Caco-2 (cell line): ENCODE data around the gene ROBO1. TPM values are rescaled to one million over a fixed set of nuclear protein-coding genes. Genes with fewer than 3 reads are reported as not detected.

Source experiments
- BruUV-seq: library from RNA; stranded (reverse); fragments of 400-500 nt; replicated peaks from 2 replicates; lab custom pipeline; 2021; lab: Mats Ljungman, UMichigan
- CTCF ChIA-PET: fragments of 300-600 bp; sonication (Branson Sonifier 250); formaldehyde crosslinking; loops from one replicate; lab custom pipeline; 2022; ENCODE audit warnings: antibody characterized with exemption; lab: Charles Lee
- POLR2A ChIA-PET: fragments of 300-600 bp; sonication (Branson Sonifier 250); formaldehyde crosslinking; loops from one replicate; lab custom pipeline; 2022; ENCODE audit warnings: antibody characterized with exemption; lab: Charles Lee
- DNase-seq, 2 experiments: peaks; one replicate each; pipeline versions ENCODE4 v3.0.0 to v3.0.0-alpha.2; 2020 to 2022
- H3K27me3 ChIP-seq: replicated peaks from 2 replicates; pipeline ENCODE4 v1.6.0; 2011; ENCODE audit warnings: low read length; ENCODE audit not compliant: control insufficient read depth, insufficient read depth
- H3K36me3 ChIP-seq: 2 replicates; pipeline ENCODE4 v1.5.1; 2011; ENCODE audit warnings: low read length; ENCODE audit not compliant: control insufficient read depth, insufficient read depth
- H3K4me1 ChIP-seq: fragments of 250-450 bp; sonication (Bioruptor Pico); 2 replicates; pipeline ENCODE4 v1.5.1; 2020; ENCODE audit warnings: mild to moderate bottlenecking
- H3K4me3 ChIP-seq: 2 replicates; pipeline ENCODE4 v1.5.1; 2011; ENCODE audit warnings: low read depth, mild to moderate bottlenecking, control low read depth, low read length
- H3K9me3 ChIP-seq: fragments of 250-450 bp; sonication (Bioruptor Pico); 2 replicates; pipeline ENCODE4 v1.5.1; 2020; ENCODE audit warnings: mild to moderate bottlenecking, moderate library complexity
- H3K27ac Mint-ChIP-seq: one replicate; pipeline ENCODE4 v1.8.0; 2022; ENCODE audit warnings: mixed read lengths; ENCODE audit not compliant: unreplicated experiment
- H3K27me3 Mint-ChIP-seq: one replicate; pipeline ENCODE4 v1.8.0; 2022; ENCODE audit warnings: mixed read lengths; ENCODE audit not compliant: insufficient read depth, unreplicated experiment
- H3K36me3 Mint-ChIP-seq: one replicate; pipeline ENCODE4 v1.8.0; 2022; ENCODE audit warnings: mild to moderate bottlenecking, mixed read lengths; ENCODE audit not compliant: insufficient read depth, unreplicated experiment
- H3K4me1 Mint-ChIP-seq: one replicate; pipeline ENCODE4 v1.8.0; 2022; ENCODE audit warnings: low read depth, mixed read lengths; ENCODE audit not compliant: unreplicated experiment
- H3K4me3 Mint-ChIP-seq: one replicate; pipeline ENCODE4 v1.8.0; 2022; ENCODE audit warnings: mild to moderate bottlenecking, moderate library complexity, mixed read lengths; ENCODE audit not compliant: unreplicated experiment
- H3K9me3 Mint-ChIP-seq: one replicate; pipeline ENCODE4 v1.8.0; 2022; ENCODE audit warnings: mixed read lengths; ENCODE audit not compliant: unreplicated experiment
- intact Hi-C: fragments of 100-400 bp; cut with micrococcal nuclease; formaldehyde crosslinking; loops from one replicate; pipeline ENCODE4 v1.10.0; 2022; ENCODE audit not compliant: unreplicated experiment
- total RNA-seq: library from RNA; stranded (reverse); gene quantifications from 2 replicates; pipeline ENCODE4 v1.2.3, GENCODE V29; 2022
- TF ChIP-seq, protein P1 (sequence below), 2 experiments: fragments of 200-600 bp in 1 of 2; IDR thresholded peaks; 1 replicate in 1 of 2; 2 replicates in 1 of 2; pipeline versions ENCODE4 v1.5.1 to v1.8.0; 2011 to 2022; ENCODE audit warnings: antibody characterized with exemption in 1 of 2, control low read depth in 1 of 2, inconsistent platforms in 1 of 2, low read depth in 1 of 2, low read length in 1 of 2, mild to moderate bottlenecking in 1 of 2, moderate library complexity in 1 of 2; ENCODE audit not compliant: insufficient read depth in 1 of 2, severe bottlenecking in 1 of 2, unreplicated experiment in 1 of 2

The ROBO1 gene
- total RNA-seq, 1 experiment from 2014 or later, result 1.8 TPM

DNA sequence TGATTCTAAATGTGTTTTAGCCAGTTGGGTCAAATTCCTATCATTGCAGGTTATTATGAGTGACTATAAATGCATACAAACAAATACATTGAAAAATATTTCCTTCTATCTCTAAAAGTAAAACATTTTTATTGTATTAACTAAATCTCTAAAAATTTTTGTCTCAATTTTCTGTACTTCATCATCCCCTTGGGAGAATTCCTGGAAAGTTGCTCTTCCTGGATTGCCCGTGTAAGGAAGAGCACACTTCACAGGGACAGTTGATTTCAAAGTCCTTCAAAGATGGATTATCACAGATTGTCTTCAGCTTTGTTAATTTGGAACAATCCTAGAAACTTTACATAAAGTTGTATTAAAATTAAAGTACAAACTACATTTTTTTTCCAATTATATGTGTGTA lies 595.6 kb downstream of the ROBO1 start:
- ChIA-PET POLR2A (no interaction called here), CTCF (no interaction called here)
- no peak for DNase-seq
- H3K36me3 Mint-ChIP-seq, result no peaks in the 10 kb centered on the region
- Histone ChIP-seq H3K4me3 (no peak overlapping the region), H3K27me3 (no peaks in the 10 kb centered on the region), H3K4me1 (no peaks in the 10 kb centered on the region), H3K9me3 (no peaks in the 10 kb centered on the region), H3K36me3 (no peaks in the 10 kb centered on the region)
- no peak overlapping the region for H3K27ac Mint-ChIP-seq
- H3K4me1 Mint-ChIP-seq, result no peaks in the 10 kb centered on the region
- BruUV-seq, result no TSS peak
- H3K4me3 Mint-ChIP-seq, result no peak overlapping the region
- no peaks in the 10 kb centered on the region for H3K27me3 Mint-ChIP-seq
- no peaks in the 10 kb centered on the region for H3K9me3 Mint-ChIP-seq
- TF ChIP-seq, protein P1, sequence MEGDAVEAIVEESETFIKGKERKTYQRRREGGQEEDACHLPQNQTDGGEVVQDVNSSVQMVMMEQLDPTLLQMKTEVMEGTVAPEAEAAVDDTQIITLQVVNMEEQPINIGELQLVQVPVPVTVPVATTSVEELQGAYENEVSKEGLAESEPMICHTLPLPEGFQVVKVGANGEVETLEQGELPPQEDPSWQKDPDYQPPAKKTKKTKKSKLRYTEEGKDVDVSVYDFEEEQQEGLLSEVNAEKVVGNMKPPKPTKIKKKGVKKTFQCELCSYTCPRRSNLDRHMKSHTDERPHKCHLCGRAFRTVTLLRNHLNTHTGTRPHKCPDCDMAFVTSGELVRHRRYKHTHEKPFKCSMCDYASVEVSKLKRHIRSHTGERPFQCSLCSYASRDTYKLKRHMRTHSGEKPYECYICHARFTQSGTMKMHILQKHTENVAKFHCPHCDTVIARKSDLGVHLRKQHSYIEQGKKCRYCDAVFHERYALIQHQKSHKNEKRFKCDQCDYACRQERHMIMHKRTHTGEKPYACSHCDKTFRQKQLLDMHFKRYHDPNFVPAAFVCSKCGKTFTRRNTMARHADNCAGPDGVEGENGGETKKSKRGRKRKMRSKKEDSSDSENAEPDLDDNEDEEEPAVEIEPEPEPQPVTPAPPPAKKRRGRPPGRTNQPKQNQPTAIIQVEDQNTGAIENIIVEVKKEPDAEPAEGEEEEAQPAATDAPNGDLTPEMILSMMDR (IDR thresholded peaks at IDR 0.05; ENCODE audit: insufficient read depth in 1 of 2, low read depth in 1 of 2, low read length in 1 of 2, severe bottlenecking in 1 of 2, unreplicated experiment in 1 of 2), result no peak
- intact Hi-C loops, result no loop called here

DNA sequence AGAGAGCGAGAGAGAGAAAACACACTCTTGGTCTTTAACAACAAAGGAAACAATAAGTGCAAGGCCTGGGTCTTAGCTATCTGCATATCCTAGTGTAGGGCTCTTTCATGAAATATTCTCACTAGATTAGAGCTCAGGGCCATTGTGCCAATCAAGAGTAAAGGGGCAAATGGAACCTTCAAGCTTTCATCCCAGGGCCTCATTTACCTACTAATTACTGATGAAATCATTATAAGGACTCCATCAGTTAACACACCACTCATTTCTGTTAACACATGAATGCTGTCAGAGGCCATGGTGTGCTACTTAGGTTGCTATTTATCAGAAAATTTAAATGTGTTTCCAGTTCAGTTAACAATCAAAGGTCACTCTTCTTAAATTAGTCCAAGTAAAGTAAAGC lies 597.8 kb downstream of the ROBO1 start:
- Histone ChIP-seq H3K27me3 (no peaks in the 10 kb centered on the region), H3K4me1 (no peaks in the 10 kb centered on the region), H3K36me3 (no peaks in the 10 kb centered on the region), H3K9me3 (no peaks in the 10 kb centered on the region), H3K4me3 (no peak overlapping the region)
- no peaks in the 10 kb centered on the region for H3K27me3 Mint-ChIP-seq
- H3K4me1 Mint-ChIP-seq, result no peaks in the 10 kb centered on the region
- BruUV-seq, result no TSS peak
- no peak overlapping the region for H3K27ac Mint-ChIP-seq
- no peaks in the 10 kb centered on the region for H3K9me3 Mint-ChIP-seq
- intact Hi-C loops, result no loop called here
- H3K36me3 Mint-ChIP-seq, result no peaks in the 10 kb centered on the region
- no peak overlapping the region for H3K4me3 Mint-ChIP-seq
- ChIA-PET CTCF (no interaction called here), POLR2A (no interaction called here)
- no peak for DNase-seq
- TF ChIP-seq, protein P1 (IDR thresholded peaks at IDR 0.05; ENCODE audit: insufficient read depth in 1 of 2, low read depth in 1 of 2, low read length in 1 of 2, severe bottlenecking in 1 of 2, unreplicated experiment in 1 of 2), result no peak

DNA sequence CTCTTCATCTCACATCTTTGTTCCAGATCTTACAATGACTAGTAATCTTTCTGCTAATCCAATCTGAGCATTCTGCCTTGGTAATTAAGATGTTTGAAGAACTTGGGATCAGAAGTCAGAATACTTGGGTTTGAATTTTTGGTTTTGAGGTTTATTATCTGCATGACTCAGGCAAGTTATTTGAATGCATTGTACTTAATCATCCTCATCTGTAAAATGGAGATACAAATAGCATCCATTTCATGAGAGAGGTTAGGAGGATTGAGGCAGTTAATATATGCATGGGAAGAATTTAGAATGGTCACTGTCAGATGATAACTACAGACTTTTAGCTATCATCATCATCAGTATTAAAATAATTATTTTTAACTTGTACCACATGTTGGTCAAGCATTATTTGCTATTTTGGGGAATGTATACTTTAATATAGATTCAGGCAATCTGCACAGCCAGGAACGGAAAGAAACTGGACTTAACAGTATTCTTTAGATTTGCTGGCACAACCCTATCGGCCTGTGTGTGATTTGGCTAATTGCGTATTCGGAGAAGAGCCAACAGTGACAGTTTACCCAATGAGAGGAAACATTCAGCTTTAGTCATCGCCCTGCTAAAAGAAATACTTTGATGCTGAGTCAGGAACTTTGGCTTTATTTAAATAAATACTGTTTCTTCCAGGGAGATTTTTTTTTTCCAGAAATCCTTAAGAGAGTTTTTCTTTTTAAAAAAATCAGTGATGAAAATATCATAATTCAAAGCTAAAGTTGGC lies 600.0 kb downstream of the ROBO1 start:
- H3K4me1 ChIP-seq, result no peaks in the 10 kb centered on the region
- no peaks in the 10 kb centered on the region for H3K36me3 Mint-ChIP-seq
- peaks cover 2% of the 10 kb centered on the region for H3K27me3 Mint-ChIP-seq
- no peak overlapping the region for H3K4me3 ChIP-seq
- no peaks in the 10 kb centered on the region for H3K9me3 Mint-ChIP-seq
- H3K4me3 Mint-ChIP-seq, result no peak overlapping the region
- no TSS peak for BruUV-seq
- H3K27me3 ChIP-seq, result no peaks in the 10 kb centered on the region
- H3K4me1 Mint-ChIP-seq, result no peaks in the 10 kb centered on the region
- no peaks in the 10 kb centered on the region for H3K36me3 ChIP-seq
- DNase-seq, result no peak
- CTCF ChIA-PET, result no interaction called here
- POLR2A ChIA-PET, result no interaction called here
- H3K9me3 ChIP-seq, result no peaks in the 10 kb centered on the region
- H3K27ac Mint-ChIP-seq, result no peak overlapping the region
- intact Hi-C loops, result no loop called here
- TF ChIP-seq, protein P1 (IDR thresholded peaks at IDR 0.05; ENCODE audit: insufficient read depth in 1 of 2, low read depth in 1 of 2, low read length in 1 of 2, severe bottlenecking in 1 of 2, unreplicated experiment in 1 of 2), result no peak
